Iris pigment epithelial cell (primary cell): ENCODE measurements around the gene ACYP2.
"Not testable (repeated sequence)": the region's sequence is repeated elsewhere in the genome, so short reads cannot be mapped to it uniquely, and the experiment has no call there.

Experiments used
- DNase-seq: peaks from one replicate; pipeline ENCODE4 v3.0.0-alpha.2; 2011; ENCODE audit warnings: low read depth

The ACYP2 gene

DNA sequence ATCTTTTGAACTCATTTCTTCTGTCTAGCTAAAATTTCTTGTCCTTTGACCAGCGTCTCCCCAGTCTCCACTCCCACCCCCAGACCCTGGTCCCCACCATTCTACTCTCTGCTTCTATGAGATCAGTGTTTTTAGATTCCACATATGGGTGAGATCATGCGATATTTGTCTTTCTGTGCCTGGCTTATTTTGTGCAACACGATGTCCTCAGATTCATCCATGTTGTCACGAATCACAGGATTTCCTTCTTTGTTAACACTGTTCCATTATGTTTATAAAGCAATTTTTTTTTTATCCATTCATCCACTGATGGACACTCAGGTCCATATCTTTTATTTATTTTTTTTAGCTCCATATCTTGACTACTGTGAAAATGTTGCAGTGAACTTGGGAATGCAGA lies 16.0 kb upstream of the ACYP2 start:
- DNase-seq: no peak

DNA sequence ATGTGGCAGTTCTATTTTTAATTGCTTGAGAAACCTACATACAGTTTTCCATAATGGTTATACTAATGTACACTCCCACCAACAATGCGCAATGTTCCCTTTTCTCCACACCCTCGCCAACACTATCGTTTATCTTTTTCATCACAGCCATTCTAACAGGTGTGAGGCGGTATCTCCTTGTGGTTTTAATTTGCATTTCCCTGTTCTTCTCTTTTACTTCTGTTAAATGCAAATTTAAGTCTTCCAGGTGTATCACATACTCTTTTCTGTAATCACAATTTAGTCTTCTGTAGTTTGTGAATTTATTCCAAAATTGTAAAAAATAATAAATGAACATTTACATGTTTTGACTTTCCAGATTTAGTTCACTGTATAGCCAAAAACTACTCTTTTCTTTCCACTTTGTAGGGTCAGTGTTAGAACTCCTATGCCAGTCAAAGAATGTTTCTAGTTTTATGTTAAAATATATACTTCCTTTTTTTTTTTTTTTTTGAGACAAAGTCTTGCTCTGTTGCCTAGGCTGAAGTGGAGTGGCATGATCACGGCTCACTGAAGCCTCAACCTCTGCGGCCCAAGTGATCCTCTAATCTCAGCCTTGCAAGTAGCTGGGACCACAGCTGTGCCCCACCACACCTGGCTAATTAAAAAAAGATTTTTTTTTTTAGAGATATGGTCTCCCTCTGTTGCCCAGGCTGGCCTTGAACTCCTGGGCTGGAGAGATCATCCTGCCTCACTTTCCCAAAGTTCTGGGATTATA lies 15.4 kb upstream of the ACYP2 start:
- no peak for DNase-seq

DNA sequence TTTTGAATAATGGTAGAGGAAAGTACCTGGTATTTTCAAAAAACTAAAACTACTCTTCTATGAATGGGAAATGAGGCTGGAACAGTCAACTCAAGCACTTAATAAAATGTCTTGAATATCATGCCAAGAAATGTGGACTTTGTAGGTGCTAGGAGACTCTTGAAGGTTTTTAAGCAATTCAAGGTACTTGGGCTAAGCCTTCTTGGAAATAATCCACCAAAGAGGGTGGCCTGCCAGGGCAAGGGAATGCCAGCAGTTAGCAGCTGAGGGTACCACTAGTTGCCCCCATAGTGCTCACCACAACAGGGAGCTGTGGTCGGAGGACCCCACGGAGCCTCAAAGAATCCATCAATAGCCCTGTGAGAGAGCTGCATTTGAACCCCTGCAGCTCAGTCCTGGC lies 14.6 kb upstream of the ACYP2 start:
- no peak for DNase-seq

DNA sequence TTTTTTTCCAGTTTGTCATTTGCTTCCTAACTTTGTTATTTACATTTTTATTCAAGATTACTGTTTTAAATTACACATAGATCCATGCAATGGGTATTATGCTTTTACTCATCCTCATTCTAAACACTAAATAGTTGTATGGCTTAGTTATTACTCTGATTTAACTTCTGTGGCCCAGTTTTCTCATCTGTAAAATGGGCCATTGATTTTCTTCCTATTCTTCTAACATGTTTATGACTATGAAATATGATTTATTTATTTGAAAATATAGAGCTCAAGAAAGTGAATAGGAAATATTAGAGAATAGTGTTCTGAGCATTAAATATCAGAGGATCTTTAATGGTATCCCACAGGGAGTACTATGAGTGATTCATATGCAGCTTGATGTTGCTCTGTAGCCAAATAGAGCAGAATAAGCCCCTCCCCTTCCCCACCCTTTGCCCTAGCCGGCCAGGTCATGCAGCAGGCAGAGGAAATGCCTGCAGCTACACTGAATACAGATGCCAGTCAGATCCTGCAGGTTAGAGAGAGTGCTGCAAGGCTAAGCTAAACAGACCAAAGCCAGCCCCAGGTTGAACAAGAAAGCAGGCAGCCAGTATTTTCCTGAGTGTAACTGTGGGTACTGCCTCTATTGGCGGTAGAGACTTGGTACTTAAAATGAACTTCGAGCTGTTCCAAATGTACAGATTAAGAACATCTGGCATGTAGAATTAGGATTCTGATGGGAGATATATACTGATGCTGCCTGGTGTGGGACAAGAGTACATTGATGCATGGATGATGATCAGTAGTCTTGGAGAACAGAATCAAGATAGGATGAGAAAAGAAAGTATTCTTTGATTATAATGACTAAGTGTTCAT lies 11.7 kb upstream of the ACYP2 start:
- DNase-seq: peak; percentile 73

DNA sequence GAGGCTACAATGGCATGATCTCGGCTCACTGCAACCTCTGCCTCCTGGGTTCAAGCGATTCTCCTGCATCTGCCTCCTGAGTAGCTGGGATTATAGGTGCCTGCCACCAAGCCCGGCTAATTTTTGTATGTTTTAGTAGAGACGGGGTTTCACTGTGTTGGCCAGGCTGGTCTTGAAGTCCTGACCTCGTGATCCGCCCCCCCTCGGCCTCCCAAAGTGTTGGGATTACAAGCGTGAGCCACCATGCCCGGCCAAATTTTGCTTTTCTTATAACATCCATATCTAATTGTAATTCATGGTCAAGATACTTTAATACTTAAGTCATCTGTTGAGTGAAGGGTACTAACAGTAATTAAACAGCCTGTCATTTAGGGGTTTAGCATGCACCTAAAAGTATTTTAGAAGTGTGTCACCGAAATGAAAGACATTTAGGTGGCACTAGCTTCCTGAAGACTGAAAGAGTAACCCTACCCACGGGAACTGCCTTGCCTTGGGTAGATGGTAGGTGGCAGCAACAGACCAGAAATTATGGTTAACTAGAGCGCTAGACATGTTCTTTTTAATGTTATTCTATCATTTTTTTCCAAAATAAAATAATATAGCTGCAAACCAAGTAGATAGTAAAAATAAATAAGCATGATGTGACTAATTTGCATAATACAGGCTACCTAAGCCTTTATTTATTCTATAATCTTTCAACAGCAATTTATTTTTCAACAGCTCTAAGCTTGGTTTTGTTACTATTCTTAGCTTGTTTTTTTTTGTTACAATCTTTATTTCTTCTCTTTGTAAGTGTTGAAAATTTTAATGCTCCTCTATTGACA lies 8.6 kb upstream of the ACYP2 start:
- DNase-seq: peak; percentile 68

DNA sequence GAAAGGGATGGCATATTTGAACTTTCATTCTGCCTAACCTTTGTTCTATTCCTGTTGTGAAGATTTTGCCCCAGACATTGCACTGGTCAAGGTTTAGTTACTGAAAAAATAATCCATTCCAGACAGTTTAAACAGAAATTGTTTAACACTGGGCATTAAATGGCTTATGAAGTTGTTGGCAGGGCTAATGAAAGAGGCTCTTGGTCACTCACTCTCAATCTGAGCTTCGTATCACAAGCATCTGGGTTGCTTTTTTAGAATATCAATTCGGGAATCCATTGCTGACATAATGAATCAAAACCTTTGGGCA lies 8.0 kb upstream of the ACYP2 start:
- DNase-seq: no peak

DNA sequence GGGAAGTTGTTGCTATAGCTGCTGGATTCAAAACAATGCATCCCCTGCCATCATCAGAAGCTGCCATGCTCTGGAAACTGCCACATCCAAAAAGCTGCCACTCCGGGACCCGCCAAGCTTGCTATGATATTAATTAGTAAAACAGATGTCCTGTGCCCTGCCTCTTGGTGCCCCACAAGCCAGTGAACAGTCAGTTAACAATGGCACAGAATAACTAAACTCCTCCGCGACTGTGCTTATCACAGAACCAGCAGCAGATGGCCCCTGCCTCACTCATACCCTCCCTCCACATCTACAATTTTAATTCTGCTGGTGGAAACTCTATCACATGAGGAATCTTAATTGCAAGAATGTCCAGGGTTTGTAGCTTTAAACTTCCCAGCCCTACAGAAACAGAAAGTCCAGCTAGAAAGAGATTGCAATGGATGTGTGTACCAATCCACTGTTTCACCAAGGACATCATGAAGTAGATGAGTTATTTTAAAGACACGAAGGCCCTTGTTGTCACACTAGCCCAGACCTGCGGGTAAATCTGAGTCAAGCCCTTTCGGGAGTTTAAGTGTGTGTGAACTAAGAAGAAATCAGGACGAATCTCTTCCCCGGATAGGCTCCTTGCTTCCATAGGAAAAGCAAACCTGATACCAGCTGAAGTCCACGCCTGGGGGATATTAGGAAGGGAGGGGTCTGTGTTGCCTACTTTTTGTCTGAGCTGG lies 7.4 kb upstream of the ACYP2 start:
- DNase-seq: no peak

DNA sequence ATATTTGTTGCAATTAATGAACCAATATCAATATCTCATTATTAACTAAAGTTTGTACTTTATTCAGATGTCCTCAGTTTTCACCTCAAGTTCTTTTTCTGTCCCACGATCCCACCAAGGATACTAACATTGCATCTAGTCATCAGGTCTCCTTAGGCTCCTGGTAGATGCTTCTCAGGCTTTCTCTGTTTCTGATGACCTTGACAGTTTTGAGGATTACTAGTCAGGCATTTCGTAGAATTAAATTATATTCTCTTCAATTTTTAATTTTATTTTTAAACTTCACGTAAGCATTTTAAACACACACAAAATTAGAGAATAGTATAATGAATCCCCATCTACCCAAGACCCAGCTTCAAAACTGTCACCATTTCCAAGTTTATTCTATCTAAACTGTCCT lies 5.6 kb upstream of the ACYP2 start:
- no peak for DNase-seq

DNA sequence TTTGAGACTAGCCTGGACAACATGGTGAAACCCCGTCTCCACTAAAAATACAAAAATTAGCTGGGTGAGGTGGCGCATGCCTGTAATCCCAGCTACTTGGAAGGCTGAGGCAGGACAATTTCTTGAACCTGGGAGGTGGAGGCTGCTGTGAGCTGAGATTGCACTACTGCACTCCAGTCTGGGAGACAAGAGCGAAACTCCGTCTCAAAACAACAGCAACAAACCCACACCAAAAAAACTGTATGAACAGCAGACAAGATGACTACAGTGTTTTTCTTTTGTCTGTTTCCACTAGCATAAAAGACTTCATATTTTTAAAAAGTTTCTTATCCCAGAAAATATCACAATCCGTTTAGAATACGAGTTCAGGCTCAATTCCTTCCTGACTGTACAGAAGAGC lies 936 bp upstream of the ACYP2 start:
- not testable (repeated sequence) for DNase-seq

DNA sequence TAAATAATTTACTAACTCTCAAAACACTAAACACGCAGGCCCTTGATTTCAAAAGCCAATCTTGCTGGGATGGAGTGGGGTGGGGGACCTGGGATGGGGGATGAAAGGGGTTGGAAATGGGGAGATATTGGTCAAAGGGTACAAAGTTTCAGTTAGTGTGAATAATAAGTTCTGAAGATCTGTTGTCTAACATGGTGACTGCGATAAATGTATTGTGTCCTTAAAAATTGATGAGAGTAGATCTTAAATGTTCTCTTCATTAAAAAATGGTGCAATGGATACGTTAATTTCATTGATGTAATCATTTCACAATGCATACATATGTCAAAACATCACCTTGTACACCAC lies 505 bp upstream of the ACYP2 start:
- no peak for DNase-seq

DNA sequence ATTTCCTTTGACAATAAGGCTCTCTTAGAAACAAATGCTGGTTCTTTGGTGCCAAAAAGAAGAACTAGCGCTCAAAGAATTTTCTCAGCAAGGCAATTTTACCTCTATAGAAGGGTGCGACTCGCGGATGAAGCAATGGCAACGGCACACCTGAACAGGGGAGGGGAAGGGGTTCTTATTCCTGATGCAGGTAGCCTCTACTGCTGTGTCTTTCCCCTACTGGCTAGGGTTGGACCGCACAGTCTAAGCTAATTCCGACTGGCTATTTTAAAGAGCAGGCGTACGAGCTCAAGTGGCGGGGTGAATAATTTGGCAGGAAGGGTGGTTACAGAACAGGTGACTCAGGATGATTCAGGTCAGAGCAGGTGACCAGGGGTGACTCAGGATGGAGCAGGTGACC lies 1.2 kb downstream of the ACYP2 start:
- DNase-seq: not testable (repeated sequence)

DNA sequence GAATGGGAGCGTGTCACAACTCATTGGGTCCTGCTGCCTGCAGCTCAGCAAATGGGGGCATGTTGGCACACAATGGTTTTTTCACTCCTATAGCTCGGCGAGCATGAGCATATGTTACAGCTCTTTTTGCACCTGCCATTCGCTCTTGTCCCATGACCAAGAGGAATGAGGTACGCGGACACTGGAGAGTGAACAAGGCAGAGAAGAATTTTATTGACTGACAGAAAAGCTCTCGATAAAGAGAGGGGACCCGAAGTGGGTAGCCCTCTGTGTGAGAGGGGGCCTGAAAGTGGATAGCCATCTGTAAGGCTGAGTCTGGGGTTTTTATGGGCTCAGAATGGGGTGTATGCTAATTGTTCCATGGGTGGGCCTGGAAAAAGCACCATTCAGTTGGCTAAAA lies 5.5 kb downstream of the ACYP2 start:
- DNase-seq: no peak

DNA sequence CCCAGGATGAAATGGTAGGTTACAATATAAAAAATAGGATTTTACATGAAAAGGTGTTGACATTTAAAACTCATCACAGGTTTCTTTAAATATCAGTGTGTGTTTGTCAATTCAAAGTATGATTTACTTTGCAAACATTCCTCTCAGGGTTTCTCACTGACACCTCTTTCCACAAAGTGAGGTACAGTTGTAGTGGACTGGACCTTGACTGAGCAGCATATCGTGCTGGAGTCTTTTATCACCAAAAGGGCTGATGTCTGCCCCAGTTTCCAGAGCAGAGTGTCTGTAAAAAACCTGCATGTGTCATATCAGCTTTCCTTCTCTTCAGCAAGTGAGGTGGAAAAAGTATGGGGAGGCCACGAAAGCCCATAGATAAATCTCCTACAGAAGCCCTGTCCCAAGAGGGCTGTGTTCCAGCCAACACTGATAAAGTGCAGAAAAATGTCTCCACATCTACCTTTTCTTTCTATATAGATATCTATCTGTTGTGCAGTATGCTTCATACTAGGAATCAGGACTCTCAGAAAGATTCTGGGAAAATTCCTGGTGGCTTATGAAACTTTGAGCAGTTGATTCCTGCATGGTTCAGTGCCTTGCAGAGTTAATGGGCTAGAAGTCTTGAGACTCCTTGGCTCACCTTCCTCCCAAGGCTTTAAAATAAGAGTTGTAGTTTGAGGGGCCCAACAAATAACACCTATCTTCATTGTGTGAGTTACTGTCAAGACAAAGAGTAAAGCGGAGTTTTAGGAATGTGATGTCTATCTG lies 6.9 kb downstream of the ACYP2 start:
- DNase-seq: no peak

DNA sequence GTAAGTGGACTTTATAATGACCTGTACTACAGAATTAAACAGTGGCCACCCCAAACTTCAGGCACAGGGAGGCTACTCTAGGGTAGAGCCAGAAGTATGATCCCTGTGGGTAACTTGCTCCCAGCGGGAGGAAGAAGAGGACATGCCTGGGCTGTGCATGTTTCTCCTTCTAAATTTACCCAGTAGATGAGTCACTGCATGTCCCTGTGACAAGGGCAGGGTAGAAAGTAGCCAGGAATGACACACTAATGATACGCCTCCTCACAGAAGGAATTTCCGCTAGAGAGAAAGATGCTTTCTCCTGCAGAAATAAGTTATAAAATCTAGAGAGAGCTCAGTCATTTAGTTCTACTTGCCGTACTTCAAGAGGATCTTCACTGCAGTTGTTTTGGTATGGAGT lies 7.5 kb downstream of the ACYP2 start:
- peak; percentile 61 for DNase-seq

DNA sequence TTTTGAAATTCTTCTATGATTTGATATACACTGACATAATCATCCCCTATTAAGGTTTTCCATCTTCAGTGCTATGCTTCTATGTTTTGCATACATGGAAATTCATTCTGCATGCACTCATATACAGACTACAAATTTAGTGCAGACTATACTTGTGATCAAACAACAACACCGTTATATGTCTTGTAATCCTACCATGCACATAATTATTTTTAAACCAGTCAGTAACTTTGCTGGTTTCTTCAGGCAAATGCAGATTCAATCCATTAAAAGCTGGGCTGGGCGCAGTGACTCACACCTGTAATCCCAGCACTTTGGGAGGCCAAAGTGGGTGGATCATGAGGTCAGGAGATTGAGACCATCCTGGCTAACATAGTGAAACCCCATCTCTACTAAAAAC lies 11.8 kb downstream of the ACYP2 start:
- DNase-seq: not testable (repeated sequence)

DNA sequence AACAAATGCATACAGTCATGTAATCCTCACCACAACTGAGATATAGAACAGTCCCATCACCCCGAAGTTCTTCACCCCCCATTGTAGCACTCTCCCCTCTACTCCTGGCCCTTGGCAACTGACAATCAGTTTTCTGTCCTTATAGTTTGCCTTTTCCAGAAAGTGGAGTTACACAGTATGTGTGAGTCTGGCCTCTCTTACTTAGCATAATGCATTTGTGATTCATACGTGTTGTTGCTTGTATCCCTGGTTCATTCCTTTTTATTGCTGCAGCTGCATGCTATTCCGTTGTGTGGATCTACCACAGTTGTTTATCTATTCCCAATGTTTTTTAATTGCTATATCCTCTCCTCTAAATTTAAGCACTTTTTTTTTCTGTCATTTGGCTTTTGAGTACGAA lies 17.6 kb downstream of the ACYP2 start:
- DNase-seq: no peak

DNA sequence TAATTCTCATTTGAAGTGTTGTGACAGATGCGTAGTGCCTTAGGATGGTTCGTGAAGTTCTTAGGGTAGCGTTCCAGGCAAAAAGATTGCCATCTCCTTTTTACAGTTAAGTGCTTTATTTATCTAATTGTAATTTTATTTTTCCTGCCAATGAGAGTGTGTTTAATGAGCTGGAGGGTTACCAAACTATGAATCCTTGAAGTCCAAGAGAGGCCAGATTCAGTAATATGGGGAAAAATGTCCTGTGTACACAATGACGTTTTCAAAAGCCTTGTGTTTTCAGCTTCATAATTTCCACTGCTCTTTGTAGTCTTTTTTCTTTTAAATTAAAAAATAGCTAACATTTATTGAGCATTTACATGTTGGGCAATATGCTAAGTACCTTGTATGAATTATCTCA lies 23.8 kb downstream of the ACYP2 start:
- DNase-seq: no peak

DNA sequence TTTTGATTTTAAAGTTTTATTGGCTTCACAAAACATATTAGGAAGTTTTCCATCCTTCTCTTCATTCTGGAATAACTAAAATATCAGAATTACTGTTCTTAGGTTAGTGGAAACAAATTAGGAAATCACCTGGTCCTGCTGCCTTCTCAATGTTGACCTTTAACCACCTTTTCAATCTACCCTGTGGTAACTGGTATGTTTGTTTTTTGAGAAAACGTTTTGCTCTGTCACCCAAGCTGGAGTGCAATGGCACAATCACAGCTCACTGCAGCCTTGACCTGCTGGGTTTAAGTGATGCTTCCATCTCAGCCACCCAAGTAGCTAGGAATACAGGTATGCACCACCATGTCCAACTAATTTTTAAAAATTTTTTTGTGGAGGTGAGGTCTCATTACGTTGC lies 28.4 kb downstream of the ACYP2 start:
- DNase-seq: no peak

DNA sequence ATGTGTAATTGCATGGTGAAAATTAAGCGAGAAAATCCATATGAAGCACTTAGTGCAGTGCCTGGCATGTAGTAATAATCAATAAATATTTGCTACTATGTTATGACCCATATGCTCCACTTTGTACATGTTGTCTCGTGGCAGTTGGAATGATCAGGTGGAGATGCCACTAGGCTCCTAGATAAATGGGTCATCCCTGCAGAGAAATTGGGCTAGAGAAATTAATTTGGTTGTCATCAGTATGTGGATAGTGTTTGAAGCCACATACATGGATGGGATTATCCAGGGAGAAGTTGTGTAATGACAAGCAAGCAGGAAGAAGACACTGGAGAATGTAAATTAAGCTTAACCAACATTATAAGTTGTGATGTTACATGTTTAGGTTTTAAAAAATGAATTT lies 33.0 kb downstream of the ACYP2 start:
- no peak for DNase-seq

DNA sequence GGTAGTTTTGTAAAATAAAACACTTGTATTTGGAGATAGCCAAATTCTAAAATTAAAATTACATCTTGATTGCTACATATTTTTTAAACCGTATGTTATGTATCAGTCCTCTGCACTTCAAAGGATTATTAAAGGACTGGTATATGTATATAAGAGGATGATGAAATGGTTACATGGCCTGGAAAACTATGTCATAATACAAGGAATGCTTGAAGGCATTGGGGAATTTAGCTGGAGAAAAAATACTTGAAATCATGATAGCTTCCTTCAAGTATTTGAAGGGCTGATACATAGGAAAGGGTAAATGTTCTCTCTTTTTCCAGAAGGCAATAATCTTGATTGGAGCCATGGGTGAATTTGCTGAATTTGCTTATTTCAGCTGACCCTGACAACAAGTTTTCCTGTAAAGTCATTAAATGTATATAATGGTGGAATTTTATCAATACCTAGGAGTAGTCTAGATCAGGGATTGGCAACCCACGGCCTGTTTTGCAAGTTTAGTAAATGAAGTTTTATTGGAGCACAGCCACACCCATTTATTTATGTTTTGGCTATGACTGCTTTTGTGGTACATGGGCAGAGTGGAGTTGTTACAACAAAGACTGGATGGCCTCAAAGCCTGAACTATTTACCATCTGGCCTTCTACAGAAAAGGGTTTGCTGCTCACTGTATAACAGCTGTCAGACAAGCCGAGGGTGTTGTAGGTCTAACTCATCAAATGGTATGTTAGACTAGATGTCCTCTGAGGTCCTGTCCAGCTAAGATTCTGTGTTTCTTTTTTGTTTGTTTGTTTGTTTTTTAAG lies 34.4 kb downstream of the ACYP2 start:
- peak; percentile 19 for DNase-seq

DNA sequence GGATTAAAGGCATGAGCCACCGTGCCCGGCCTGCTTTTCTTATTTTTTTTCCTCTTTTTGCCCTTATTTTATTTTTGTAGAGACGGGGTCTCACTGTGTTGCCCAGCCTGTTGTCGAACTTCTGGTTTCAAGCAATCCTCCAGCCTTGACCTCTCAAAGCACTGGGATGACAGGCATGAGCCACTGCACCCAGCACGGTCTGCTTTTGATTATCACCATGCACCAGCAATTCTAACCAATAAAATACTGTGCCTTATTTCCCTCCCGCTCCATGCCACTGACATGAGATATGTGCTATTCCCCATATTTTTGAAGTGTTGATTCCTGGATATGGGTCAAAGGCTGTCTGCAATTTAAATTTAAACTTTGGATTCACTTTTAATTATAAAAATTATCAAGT lies 42.9 kb downstream of the ACYP2 start:
- no peak for DNase-seq
